HepG2 (cell line): ENCODE results near the gene SLC38A4. TPM values are rescaled to one million over a fixed set of nuclear protein-coding genes. Genes with fewer than 3 reads are reported as not detected.

Source experiments
- ARID2 ChIP-seq: sonication (generic); formaldehyde crosslinking; IDR thresholded peaks from 2 replicates; pipeline ENCODE4 v1.8.1; 2022; ENCODE audit warnings: mild to moderate bottlenecking, missing genetic modification reagents, borderline replicate concordance
- PAX8 ChIP-seq: sonication (generic); formaldehyde crosslinking; IDR thresholded peaks from 2 replicates; pipeline ENCODE4 v1.8.0; 2022; ENCODE audit warnings: mild to moderate bottlenecking, missing genetic modification reagents, borderline replicate concordance
- SNAPC4 ChIP-seq: sonication (generic); formaldehyde crosslinking; IDR thresholded peaks from 2 replicates; pipeline ENCODE4 v1.4.0; 2020; ENCODE audit warnings: mild to moderate bottlenecking, missing genetic modification reagents
- TEAD3 ChIP-seq: optimal IDR thresholded peaks from 2 replicates; pipeline ENCODE3; 2016; ENCODE audit warnings: borderline replicate concordance
- TFAP4 ChIP-seq: sonication (generic); IDR thresholded peaks from 2 replicates; pipeline ENCODE4 v1.6.1; 2016; ENCODE audit warnings: low read depth, borderline replicate concordance
- ZBTB43 ChIP-seq: sonication (generic); formaldehyde crosslinking; conservative IDR thresholded peaks from 2 replicates; pipeline ENCODE4 v1.4.0; 2020; ENCODE audit warnings: missing genetic modification reagents
- ZFP90 ChIP-seq: sonication (generic); formaldehyde crosslinking; IDR thresholded peaks from 2 replicates; pipeline ENCODE4 v1.8.0; 2022; ENCODE audit warnings: missing genetic modification reagents, mild to moderate bottlenecking, inconsistent platforms, borderline replicate concordance
- ZNF331 ChIP-seq: sonication (generic); formaldehyde crosslinking; IDR thresholded peaks from 2 replicates; pipeline ENCODE4 v1.4.0; 2020; ENCODE audit warnings: missing genetic modification reagents
- ZNF598 ChIP-seq: sonication (generic); formaldehyde crosslinking; IDR thresholded peaks from 2 replicates; pipeline ENCODE4 v1.5.1; 2020; ENCODE audit warnings: mild to moderate bottlenecking, missing genetic modification reagents, borderline replicate concordance
- ZNF607 ChIP-seq: sonication (generic); formaldehyde crosslinking; IDR thresholded peaks from 2 replicates; pipeline ENCODE4 v1.5.1; 2020; ENCODE audit warnings: missing genetic modification reagents, mild to moderate bottlenecking, borderline replicate concordance
- ZNF710 ChIP-seq: sonication (generic); formaldehyde crosslinking; IDR thresholded peaks from 2 replicates; pipeline ENCODE4 v1.5.0; 2020; ENCODE audit warnings: mild to moderate bottlenecking, missing genetic modification reagents, borderline replicate concordance
- ZNF879 ChIP-seq: sonication (generic); formaldehyde crosslinking; IDR thresholded peaks from 2 replicates; pipeline ENCODE4 v1.8.1; 2023; ENCODE audit warnings: missing genetic modification reagents
- polyA plus RNA-seq, 8 experiments: library from polyadenylated mRNA; depleted of rRNA in 3 of 8; stranded (reverse) in 7 of 8; unstranded in 1 of 8; fragments of >200 nt; fragmentation: Illumina TruSeq in 4 of 8; extraction: Trizol in 4 of 8; gene quantifications; 2 replicates each; pipeline versions ENCODE4 v1.2.1 to v1.2.3, GENCODE V29; 2011 to 2016; ENCODE audit warnings: low read depth in 4 of 8, missing spikeins in 1 of 8, mixed read lengths in 1 of 8; ENCODE audit not compliant: insufficient read depth in 1 of 8
- total RNA-seq, 5 experiments: library from RNA; depleted of rRNA; stranded (reverse); fragments of >200 nt; fragmentation: Illumina TruSeq; extraction: Trizol; gene quantifications; 2 replicates each; pipeline ENCODE4 v1.2.3, GENCODE V29; 2016; ENCODE audit warnings: low read depth in 1 of 5
- TF ChIP-seq, protein P1 (sequence below): sonication (generic); formaldehyde crosslinking; IDR thresholded peaks from 2 replicates; pipeline ENCODE4 v1.9.0; 2021; ENCODE audit warnings: missing genetic modification reagents, mild to moderate bottlenecking, borderline replicate concordance
- TF ChIP-seq, protein P2 (sequence below): sonication (generic); formaldehyde crosslinking; IDR thresholded peaks from 2 replicates; pipeline ENCODE4 v1.5.0; 2020; ENCODE audit warnings: mild to moderate bottlenecking, missing genetic modification reagents
- TF ChIP-seq, protein P3 (sequence below): sonication (generic); formaldehyde crosslinking; IDR thresholded peaks from 2 replicates; pipeline ENCODE4 v1.5.1; 2020; ENCODE audit warnings: missing genetic modification reagents, mild to moderate bottlenecking, borderline replicate concordance

Gene SLC38A4
- total and polyA plus RNA-seq, 2 of the 13 experiments (the other 11 are each of a cell fraction or from before 2014, with no cell fraction given) = 3.5 to 5.2 TPM

GRCh38 chr12:46798056-46798455 is 27.7 kb downstream of the SLC38A4 start (continued):
- TF ChIP-seq, protein P1, sequence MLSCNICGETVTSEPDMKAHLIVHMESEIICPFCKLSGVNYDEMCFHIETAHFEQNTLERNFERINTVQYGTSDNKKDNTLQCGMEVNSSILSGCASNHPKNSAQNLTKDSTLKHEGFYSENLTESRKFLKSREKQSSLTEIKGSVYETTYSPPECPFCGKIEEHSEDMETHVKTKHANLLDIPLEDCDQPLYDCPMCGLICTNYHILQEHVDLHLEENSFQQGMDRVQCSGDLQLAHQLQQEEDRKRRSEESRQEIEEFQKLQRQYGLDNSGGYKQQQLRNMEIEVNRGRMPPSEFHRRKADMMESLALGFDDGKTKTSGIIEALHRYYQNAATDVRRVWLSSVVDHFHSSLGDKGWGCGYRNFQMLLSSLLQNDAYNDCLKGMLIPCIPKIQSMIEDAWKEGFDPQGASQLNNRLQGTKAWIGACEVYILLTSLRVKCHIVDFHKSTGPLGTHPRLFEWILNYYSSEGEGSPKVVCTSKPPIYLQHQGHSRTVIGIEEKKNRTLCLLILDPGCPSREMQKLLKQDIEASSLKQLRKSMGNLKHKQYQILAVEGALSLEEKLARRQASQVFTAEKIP (CRISPR knock-in tag) = no peak
- TF ChIP-seq, protein P2, sequence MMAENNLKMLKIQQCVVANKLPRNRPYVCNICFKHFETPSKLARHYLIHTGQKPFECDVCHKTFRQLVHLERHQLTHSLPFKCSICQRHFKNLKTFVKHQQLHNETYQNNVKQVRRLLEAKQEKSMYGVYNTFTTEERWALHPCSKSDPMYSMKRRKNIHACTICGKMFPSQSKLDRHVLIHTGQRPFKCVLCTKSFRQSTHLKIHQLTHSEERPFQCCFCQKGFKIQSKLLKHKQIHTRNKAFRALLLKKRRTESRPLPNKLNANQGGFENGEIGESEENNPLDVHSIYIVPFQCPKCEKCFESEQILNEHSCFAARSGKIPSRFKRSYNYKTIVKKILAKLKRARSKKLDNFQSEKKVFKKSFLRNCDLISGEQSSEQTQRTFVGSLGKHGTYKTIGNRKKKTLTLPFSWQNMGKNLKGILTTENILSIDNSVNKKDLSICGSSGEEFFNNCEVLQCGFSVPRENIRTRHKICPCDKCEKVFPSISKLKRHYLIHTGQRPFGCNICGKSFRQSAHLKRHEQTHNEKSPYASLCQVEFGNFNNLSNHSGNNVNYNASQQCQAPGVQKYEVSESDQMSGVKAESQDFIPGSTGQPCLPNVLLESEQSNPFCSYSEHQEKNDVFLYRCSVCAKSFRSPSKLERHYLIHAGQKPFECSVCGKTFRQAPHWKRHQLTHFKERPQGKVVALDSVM (CRISPR knock-in tag) = no peak
- TF ChIP-seq TEAD3 (CRISPR knock-in tag) = peak; percentile 66
- no peak for TF ChIP-seq PAX8 (CRISPR knock-in tag)
- no peak for TF ChIP-seq ARID2 (CRISPR knock-in tag)
- TF ChIP-seq ZNF607 = no peak
- TF ChIP-seq SNAPC4 (CRISPR knock-in tag) = no peak
- no peak for TF ChIP-seq ZNF710 (CRISPR knock-in tag)
- TF ChIP-seq ZFP90 (CRISPR knock-in tag) = no peak
- no peak for TF ChIP-seq ZNF598 (CRISPR knock-in tag)
- no peak for TF ChIP-seq ZBTB43 (CRISPR knock-in tag)
- no peak for TF ChIP-seq ZNF879 (CRISPR knock-in tag)
- TF ChIP-seq, protein P3, sequence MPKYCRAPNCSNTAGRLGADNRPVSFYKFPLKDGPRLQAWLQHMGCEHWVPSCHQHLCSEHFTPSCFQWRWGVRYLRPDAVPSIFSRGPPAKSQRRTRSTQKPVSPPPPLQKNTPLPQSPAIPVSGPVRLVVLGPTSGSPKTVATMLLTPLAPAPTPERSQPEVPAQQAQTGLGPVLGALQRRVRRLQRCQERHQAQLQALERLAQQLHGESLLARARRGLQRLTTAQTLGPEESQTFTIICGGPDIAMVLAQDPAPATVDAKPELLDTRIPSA (CRISPR knock-in tag) = no peak
- peak; percentile 43; the same call in 1 of the 2 replicates for TF ChIP-seq ZNF331 (CRISPR knock-in tag)
- no peak for TF ChIP-seq TFAP4
